ENCODE results near the gene NTM. TPM values are rescaled to one million over a fixed set of nuclear protein-coding genes. Genes with fewer than 3 reads are reported as not detected.

NTM gene
- total and polyA plus RNA-seq, 2 experiments from 2014 or later = 25.9 to 49.0 TPM

- in situ Hi-C loops (cut with MboI) = no loop called here
- peaks cover 49% of the 10 kb centered on the region for H3K4me1 ChIP-seq (ENCODE audit: insufficient read depth)
Observed at GRCh38 chr11:131759140-131759539, 388.7 kb downstream of the NTM start.

GRCh38 chr11:131760091-131761061, 390.0 kb downstream of the NTM start:
- Histone ChIP-seq H3K27ac (peak overlapping the region; percentile 91), H3K27me3 (replicated peaks; ENCODE audit: insufficient read depth) (no peaks in the 10 kb centered on the region), H3K4me2 (ENCODE audit: unreplicated experiment) (peak overlapping the region; percentile 72), H3K4me3 (peak overlapping the region; percentile 45), H3K79me2 (ENCODE audit: insufficient read depth) (no peaks in the 10 kb centered on the region), H3F3A (ENCODE audit: insufficient read depth) (peaks cover 52% of the 10 kb centered on the region), H3K9ac (peak overlapping the region; percentile 70), H2AFZ (peak overlapping the region; percentile 37), H3K9me3 (ENCODE audit: low read depth) (no peaks in the 10 kb centered on the region), H3K36me3 (ENCODE audit: low read depth) (no peaks in the 10 kb centered on the region), H3K9me2 (ENCODE audit: insufficient read depth) (no peaks in the 10 kb centered on the region), H3K4me1 (ENCODE audit: insufficient read depth) (peaks cover 37% of the 10 kb centered on the region), H4K20me1 (ENCODE audit: insufficient read depth) (no peaks in the 10 kb centered on the region)
- DNase-seq = peak; percentile 85
- WGBS, 2 experiments (ENCODE audit: low coverage in 1 of 2, low lambda C conversion rate in 2 of 2, missing lambda C conversion rate in 2 of 2) = 15 to 16% methylated on average over 26 of the region's 26 CpGs
- in situ Hi-C loops (cut with MboI) = no loop called here
- TF ChIP-seq EZH2 (IDR thresholded peaks at IDR 0.05; ENCODE audit: insufficient read depth, poor library complexity, severe bottlenecking) = no peak
- 0 out of 2 replicates have a peak, but pooled peaks have one; percentile 45 for TF ChIP-seq EZH2phosphoT487 (IDR thresholded peaks at IDR 0.05; ENCODE audit: insufficient read depth, low read depth)

More at GRCh38 chr11:131759140-131759539, 388.7 kb downstream of the NTM start:
- Histone ChIP-seq H4K20me1 (ENCODE audit: insufficient read depth) (no peaks in the 10 kb centered on the region), H3F3A (ENCODE audit: insufficient read depth) (peaks cover 52% of the 10 kb centered on the region), H3K9me2 (ENCODE audit: insufficient read depth) (no peaks in the 10 kb centered on the region), H3K4me2 (ENCODE audit: unreplicated experiment) (no peak overlapping the region), H3K9me3 (ENCODE audit: low read depth) (no peaks in the 10 kb centered on the region), H2AFZ (no peak overlapping the region), H3K79me2 (ENCODE audit: insufficient read depth) (no peaks in the 10 kb centered on the region), H3K36me3 (ENCODE audit: low read depth) (no peaks in the 10 kb centered on the region), H3K27ac (peak overlapping the region; percentile 91), H3K27me3 (replicated peaks; ENCODE audit: insufficient read depth) (no peaks in the 10 kb centered on the region), H3K4me3 (no peak overlapping the region), H3K9ac (peak overlapping the region; percentile 70; the same call in 1 of the 2 replicates)
- 41 to 47% methylated on average over 2 of the region's 2 CpGs for WGBS, 2 experiments (ENCODE audit: low coverage in 1 of 2, low lambda C conversion rate in 2 of 2, missing lambda C conversion rate in 2 of 2)
- DNase-seq = no peak
- no peak for TF ChIP-seq EZH2 (IDR thresholded peaks at IDR 0.05; ENCODE audit: insufficient read depth, poor library complexity, severe bottlenecking)
- TF ChIP-seq EZH2phosphoT487 (IDR thresholded peaks at IDR 0.05; ENCODE audit: insufficient read depth, low read depth) = no peak

- Histone ChIP-seq H3K79me2 (ENCODE audit: insufficient read depth) (no peaks in the 10 kb centered on the region), H4K20me1 (ENCODE audit: insufficient read depth) (no peaks in the 10 kb centered on the region), H3K9me3 (ENCODE audit: low read depth) (no peaks in the 10 kb centered on the region), H3K27ac (no peak overlapping the region), H3K9ac (no peak overlapping the region), H3K27me3 (replicated peaks; ENCODE audit: insufficient read depth) (no peaks in the 10 kb centered on the region), H3K4me3 (no peak overlapping the region), H3F3A (ENCODE audit: insufficient read depth) (peaks cover 31% of the 10 kb centered on the region), H3K4me1 (ENCODE audit: insufficient read depth) (peaks cover 16% of the 10 kb centered on the region), H3K4me2 (ENCODE audit: unreplicated experiment) (no peak overlapping the region), H3K36me3 (ENCODE audit: low read depth) (no peaks in the 10 kb centered on the region), H3K9me2 (ENCODE audit: insufficient read depth) (no peaks in the 10 kb centered on the region), H2AFZ (no peak overlapping the region)
- 94% methylated on average over 17 of the region's 17 CpGs for WGBS, 2 experiments (ENCODE audit: low coverage in 1 of 2, low lambda C conversion rate in 2 of 2, missing lambda C conversion rate in 2 of 2)
- no peak for DNase-seq
- no peak for TF ChIP-seq EZH2phosphoT487 (IDR thresholded peaks at IDR 0.05; ENCODE audit: insufficient read depth, low read depth)
- TF ChIP-seq EZH2 (IDR thresholded peaks at IDR 0.05; ENCODE audit: insufficient read depth, poor library complexity, severe bottlenecking) = no peak
- in situ Hi-C loops (cut with MboI) = no loop called here
Observed at GRCh38 chr11:131762346-131763110, 392.1 kb downstream of the NTM start.

- DNase-seq = no peak
- Histone ChIP-seq H3K9me3 (ENCODE audit: low read depth) (no peaks in the 10 kb centered on the region), H3F3A (ENCODE audit: insufficient read depth) (peaks cover 25% of the 10 kb centered on the region), H3K4me2 (ENCODE audit: unreplicated experiment) (no peak overlapping the region), H3K4me3 (no peak overlapping the region), H2AFZ (no peak overlapping the region), H3K4me1 (ENCODE audit: insufficient read depth) (peaks cover 16% of the 10 kb centered on the region), H3K27ac (no peak overlapping the region), H3K79me2 (ENCODE audit: insufficient read depth) (no peaks in the 10 kb centered on the region), H3K9me2 (ENCODE audit: insufficient read depth) (no peaks in the 10 kb centered on the region), H3K36me3 (ENCODE audit: low read depth) (no peaks in the 10 kb centered on the region), H3K9ac (no peak overlapping the region), H3K27me3 (replicated peaks; ENCODE audit: insufficient read depth) (no peaks in the 10 kb centered on the region), H4K20me1 (ENCODE audit: insufficient read depth) (no peaks in the 10 kb centered on the region)
- TF ChIP-seq EZH2phosphoT487 (IDR thresholded peaks at IDR 0.05; ENCODE audit: insufficient read depth, low read depth) (no peak), EZH2 (IDR thresholded peaks at IDR 0.05; ENCODE audit: insufficient read depth, poor library complexity, severe bottlenecking) (no peak)
- in situ Hi-C loops (cut with MboI) = no loop called here
- 89 to 90% methylated on average over 4 of the region's 4 CpGs for WGBS, 2 experiments (ENCODE audit: low coverage in 1 of 2, low lambda C conversion rate in 2 of 2, missing lambda C conversion rate in 2 of 2)
Observed at GRCh38 chr11:131763193-131763890, 392.9 kb downstream of the NTM start.

Data from GM23248 (cell line).